Measurements from ENCODE around the gene FGD3.

GRCh38 chr9:92947268-92948037 lies at the start of gene FGD3:
- TF ChIP-seq CTCF (conservative IDR thresholded peaks at IDR 0.05) (no peak), ZFX (IDR thresholded peaks at IDR 0.05) (no peak)

All from C4-2B (cell line).